Daoy (cell line): Measurements from ENCODE around the gene ZBTB7A. TPM values are rescaled to one million over a fixed set of nuclear protein-coding genes. Genes with fewer than 3 reads are reported as not detected.
"Not testable (repeated sequence)": the region's sequence is repeated elsewhere in the genome, so short reads cannot be mapped to it uniquely, and the experiment has no call there.

Source experiments
- DNase-seq: peaks from one replicate; pipeline ENCODE4 v3.0.0-alpha.2; 2015; ENCODE audit warnings: low read depth
- total RNA-seq: library from RNA; depleted of rRNA; stranded (reverse); fragments of >200 nt; shearing (Covaris generic); gene quantifications from 2 replicates; pipeline ENCODE4 v1.2.3, GENCODE V29; 2014

ZBTB7A gene
- total RNA-seq, 1 experiment from 2014 or later, result 14.8 TPM

GRCh38 chr19:4016486-4016885, 50.2 kb downstream of the ZBTB7A start:
- no peak for DNase-seq

- DNase-seq, result no peak
These were observed 50.8 kb downstream of the ZBTB7A start for GRCh38 chr19:4015705-4016402.

GRCh38 chr19:4014541-4015491, 51.9 kb downstream of the ZBTB7A start:
- DNase-seq, result no peak

GRCh38 chr19:4013886-4014540, 52.7 kb downstream of the ZBTB7A start:
- DNase-seq, result no peak

GRCh38 chr19:4012975-4013634, 53.6 kb downstream of the ZBTB7A start:
- DNase-seq, result no peak

GRCh38 chr19:4012092-4012974, 54.4 kb downstream of the ZBTB7A start:
- DNase-seq, result no peak

- DNase-seq, result not testable (repeated sequence)
These were observed 55.3 kb downstream of the ZBTB7A start for GRCh38 chr19:4011430-4011829.

GRCh38 chr19:4010808-4011110, 55.9 kb downstream of the ZBTB7A start:
- no peak for DNase-seq

- DNase-seq, result no peak
These were observed 56.5 kb downstream of the ZBTB7A start for GRCh38 chr19:4009990-4010807.

GRCh38 chr19:4007836-4008539, 58.7 kb downstream of the ZBTB7A start:
- peak; percentile 41 for DNase-seq

GRCh38 chr19:4007021-4007835, 59.5 kb downstream of the ZBTB7A start, which contains the start of gene PIAS4:
PIAS4 (plus strand) TSS chr19:4007736; CDS start chr19:4007761, 25 bp downstream.
- DNase-seq, result peak; percentile 99

GRCh38 chr19:4005436-4005835, 61.3 kb downstream of the ZBTB7A start:
- DNase-seq, result not testable (repeated sequence)

- DNase-seq, result not testable (repeated sequence)
These were observed 65.9 kb downstream of the ZBTB7A start for GRCh38 chr19:4000798-4001197.

GRCh38 chr19:3998667-3999412, 67.9 kb downstream of the ZBTB7A start:
- not testable (repeated sequence) for DNase-seq

GRCh38 chr19:3995607-3996006, 71.1 kb downstream of the ZBTB7A start:
- no peak for DNase-seq
